GM18505 (cell line): ENCODE results near the gene CACTIN.
"Not testable (repeated sequence)": the region's sequence is repeated elsewhere in the genome, so short reads cannot be mapped to it uniquely, and the experiment has no call there.

Source experiments
- ATAC-seq: cut with Tn5 transposase; IDR thresholded peaks from one replicate; pipeline ENCODE4 v1.9.1; 2021; ENCODE audit not compliant: unreplicated experiment
- POLR2A ChIP-seq: IDR thresholded peaks from 4 replicates; pipeline ENCODE4 v1.6.1; 2011; ENCODE audit warnings: borderline replicate concordance; ENCODE audit not compliant: insufficient read depth, insufficient read length; ENCODE audit errors: extremely low read depth

The CACTIN gene

GRCh38 chr19:3601021-3601420 is 25.6 kb downstream of the CACTIN start:
- no peak for ATAC-seq
- no peak for TF ChIP-seq POLR2A

DNA sequence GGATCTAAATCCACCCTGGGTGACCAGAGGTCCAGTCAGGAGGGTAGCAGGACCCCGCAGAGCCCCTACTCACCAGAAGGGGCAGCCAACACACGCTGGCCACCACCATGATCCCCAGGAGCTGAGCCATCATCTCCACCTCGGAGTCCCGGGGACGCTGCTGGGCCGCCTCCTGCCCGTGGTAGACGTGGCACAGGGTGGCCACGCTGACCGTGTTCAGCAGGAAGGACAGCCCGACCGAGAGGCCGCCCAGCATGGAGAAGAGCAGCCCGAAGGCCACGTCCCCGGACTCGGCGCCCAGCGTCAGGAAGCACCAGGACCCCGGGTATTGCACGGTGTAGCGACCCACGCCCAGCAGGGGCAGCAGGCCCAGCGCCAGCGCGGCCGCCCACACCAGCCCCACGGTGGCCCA is 26.8 kb downstream of the CACTIN start:
- TF ChIP-seq POLR2A, result no peak
- ATAC-seq, result no peak

- no peak for ATAC-seq
- no peak for TF ChIP-seq POLR2A
These were observed 31.0 kb downstream of the CACTIN start for GRCh38 chr19:3595521-3596061.

GRCh38 chr19:3593156-3593555 is 33.4 kb downstream of the CACTIN start:
- no peak for TF ChIP-seq POLR2A
- ATAC-seq, result no peak

GRCh38 chr19:3591876-3592613 is 34.5 kb downstream of the CACTIN start:
- no peak for ATAC-seq
- no peak for TF ChIP-seq POLR2A

DNA sequence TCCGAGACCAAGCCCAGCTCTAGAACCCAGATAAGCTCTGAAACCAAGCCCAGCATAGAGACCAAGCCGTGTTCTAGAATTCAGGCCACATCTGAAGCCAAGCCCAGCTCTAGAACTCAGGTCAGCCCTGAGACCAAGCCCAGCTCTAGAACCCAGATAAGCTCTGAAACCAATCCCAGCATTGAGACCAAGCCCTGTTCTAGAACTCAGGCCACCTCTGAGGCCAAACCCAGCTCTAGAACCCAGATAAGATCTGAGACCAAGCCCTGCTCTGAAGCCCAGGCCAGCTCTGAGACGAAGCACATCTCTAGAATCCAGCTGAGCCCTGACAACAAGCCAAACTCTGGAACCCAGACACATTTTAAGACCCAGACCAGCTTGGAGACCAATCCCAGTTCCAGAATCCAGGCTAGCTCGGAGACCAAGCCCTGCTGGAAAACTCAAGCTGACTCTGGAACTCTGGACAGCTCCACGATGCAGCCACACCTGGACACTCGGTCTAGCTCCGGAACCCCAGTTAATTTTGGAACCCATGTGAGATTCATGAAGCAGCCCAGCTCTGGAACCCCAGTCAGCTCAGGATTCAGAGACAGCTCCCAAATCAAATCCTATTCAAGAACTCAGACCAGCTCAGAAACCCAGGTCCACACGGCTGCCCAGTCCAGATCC is 35.5 kb downstream of the CACTIN start:
- TF ChIP-seq POLR2A, result no peak
- no peak for ATAC-seq

- no peak for ATAC-seq
- TF ChIP-seq POLR2A, result no peak
These were observed 36.6 kb downstream of the CACTIN start for GRCh38 chr19:3589949-3590348.

- no peak for ATAC-seq
- TF ChIP-seq POLR2A, result no peak
These were observed 37.2 kb downstream of the CACTIN start for GRCh38 chr19:3589439-3589838.

- ATAC-seq, result no peak
These were observed 39.8 kb downstream of the CACTIN start for GRCh38 chr19:3586707-3587346.

DNA sequence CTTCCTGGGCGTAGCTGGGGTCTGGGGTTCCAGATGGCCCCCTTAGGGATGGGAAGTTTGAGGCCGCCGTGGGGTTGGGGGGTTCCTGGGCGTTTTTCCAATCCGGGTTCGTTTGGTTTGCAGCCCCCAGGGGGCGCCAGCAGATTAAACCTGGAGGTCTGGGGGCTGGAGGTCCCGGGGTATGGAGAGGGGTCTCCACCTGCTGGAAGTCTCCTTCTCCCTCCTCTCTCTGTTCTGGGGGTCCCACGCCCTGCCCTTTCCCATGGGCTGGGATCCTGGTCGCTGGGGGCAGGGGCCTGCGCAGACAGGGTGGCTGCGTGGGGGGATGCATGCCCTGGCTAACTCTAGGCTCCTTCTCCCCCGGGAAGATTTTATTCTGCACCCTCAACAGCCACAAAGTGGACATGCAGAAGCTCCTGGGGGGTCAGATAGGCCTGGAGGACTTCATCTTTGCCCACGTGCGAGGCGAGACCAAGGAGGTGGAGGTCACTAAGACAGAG is 40.4 kb downstream of the CACTIN start:
- ATAC-seq, result no peak
- TF ChIP-seq POLR2A, result no peak

More at GRCh38 chr19:3586707-3587346, 39.8 kb downstream of the CACTIN start:
- no peak for TF ChIP-seq POLR2A

- ATAC-seq, result no peak
- no peak for TF ChIP-seq POLR2A
These were observed 41.1 kb downstream of the CACTIN start, which contains the start of gene GIPC3 for GRCh38 chr19:3585301-3586126. Gene GIPC3, plus strand, starts transcription at chr19:3585478. Its CDS starts 120 bp downstream, at chr19:3585598.

DNA sequence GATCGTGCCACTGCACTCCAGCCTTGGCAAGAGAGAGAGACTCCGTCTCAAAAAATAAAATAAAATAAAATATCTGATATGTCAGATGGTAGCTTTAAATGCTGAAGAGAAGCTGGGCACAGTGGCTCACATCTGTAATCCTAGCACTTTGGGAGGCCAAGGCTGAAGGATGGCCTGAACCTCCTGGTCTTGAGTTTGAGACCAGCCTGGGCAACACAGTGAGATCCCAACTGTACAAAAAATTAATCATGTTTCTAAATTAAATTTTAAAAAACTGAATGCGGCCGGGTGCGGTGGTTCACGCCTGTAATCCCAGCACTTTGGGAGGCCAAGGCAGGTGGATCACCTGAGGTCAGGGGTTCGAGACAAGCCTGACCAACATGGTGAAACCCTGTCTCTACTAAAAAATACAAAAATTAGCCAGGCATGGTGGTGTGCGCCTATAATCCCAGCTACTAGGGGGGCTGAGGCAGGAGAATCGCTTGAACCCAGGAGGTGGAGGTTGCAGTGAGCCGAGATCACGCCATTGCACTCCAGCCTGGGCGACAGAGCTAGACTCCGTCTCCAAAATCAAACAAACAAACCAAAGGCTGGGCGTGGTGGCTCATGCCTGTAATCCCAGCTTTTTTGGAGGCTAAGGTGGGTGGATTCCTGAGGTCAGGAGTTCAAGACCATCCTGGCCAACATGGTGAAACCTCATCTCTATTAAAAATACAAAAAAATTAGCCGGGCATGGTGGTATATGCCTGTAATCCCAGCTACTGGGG is 42.4 kb downstream of the CACTIN start:
- ATAC-seq, result not testable (repeated sequence)

GRCh38 chr19:3581792-3582191 is 44.8 kb downstream of the CACTIN start:
- not testable (repeated sequence) for ATAC-seq
